Heart right ventricle (tissue), 16 donors: Measurements from ENCODE around the gene CERS6. TPM values are rescaled to one million over a fixed set of nuclear protein-coding genes. Genes with fewer than 3 reads are reported as not detected.
A peak's percentile ranks its signal among the peaks of the same experiment; 100 is the strongest.

Experiments
- ATAC-seq, 8 donors: fragments of 200-7000 bp; cut with Tn5 transposase; one replicate each; pipeline ENCODE4 v1.9.1; 2020; ENCODE audit warnings: mild to moderate bottlenecking in 8 of 8, moderate library complexity in 8 of 8, moderate number of reproducible peaks in 1 of 8
- DNase-seq, 2 donors: peaks; one replicate each; pipeline ENCODE4 v3.0.0-alpha.2; 2020
- H3K27ac ChIP-seq, 10 donors: fragments of 200-600 bp; sonication (generic) in 2 of 10; one replicate each; pipeline versions ENCODE4 v1.5.0 to v1.8.0; 2020 to 2022; ENCODE audit warnings: mild to moderate bottlenecking in 3 of 10
- H3K27me3 ChIP-seq, 7 donors: fragments of 200-600 bp; one replicate each; pipeline ENCODE4 v1.8.0; 2021 to 2022; ENCODE audit warnings: mild to moderate bottlenecking in 2 of 7
- H3K36me3 ChIP-seq, 9 donors: fragments of 200-600 bp; sonication (generic) in 1 of 9; one replicate each; pipeline versions ENCODE4 v1.5.0 to v1.8.0; 2020 to 2022; ENCODE audit warnings: mild to moderate bottlenecking in 2 of 9
- H3K4me1 ChIP-seq, 9 donors: fragments of 200-600 bp; sonication (generic) in 1 of 9; one replicate each; pipeline versions ENCODE4 v1.5.0 to v1.8.0; 2020 to 2022; ENCODE audit warnings: mild to moderate bottlenecking in 4 of 9
- H3K4me3 ChIP-seq, 10 donors: fragments of 200-600 bp; sonication (generic) in 2 of 10; one replicate each; pipeline versions ENCODE4 v1.5.0 to v1.8.0; 2020 to 2022; ENCODE audit warnings: mild to moderate bottlenecking in 7 of 10, moderate library complexity in 2 of 10
- H3K9me3 ChIP-seq, 11 donors: fragments of 200-600 bp in 10 of 11; sonication (generic) in 2 of 11; one replicate each; pipeline versions ENCODE4 v1.5.0 to v1.8.0; 2013 to 2022; ENCODE audit warnings: mild to moderate bottlenecking in 2 of 11, control low read depth in 1 of 11, moderate library complexity in 1 of 11
- WGBS, 2 donors: extraction: QIAGEN DNeasy Blood & Tissue Kit; methylation state at CpG; one replicate each; pipeline ENCODE4 v1.1.7; 2013; ENCODE audit warnings: inconsistent platforms in 1 of 2; 5-methylcytosine and 5-hydroxymethylcytosine counted together
- intact Hi-C, 10 donors: fragments of 100-400 bp; cut with DNase I; formaldehyde crosslinking; loops; one replicate each; pipeline versions ENCODE4 v1.11.1 to v1.14.2; 2022
- polyA plus RNA-seq, 2 donors: library from polyadenylated mRNA; stranded (reverse); fragments of 200-250 nt; gene quantifications; one replicate each; pipeline ENCODE4 v1.2.3, GENCODE V29; 2013
- total RNA-seq, 10 donors: library from RNA; stranded (reverse); fragmentation: NEBNext Ultra II Directional in 3 of 10; extraction: Animal tissue kit (Norgen Biotek cat#: 25700) in 3 of 10; gene quantifications; one replicate each; pipeline versions ENCODE4 v1.2.1 to v1.2.4, GENCODE V29; 2021 to 2023
- TF ChIP-seq, protein P1 (sequence below), 9 donors: fragments of 200-600 bp; sonication (generic) in 2 of 9; IDR thresholded peaks; one replicate each; pipeline versions ENCODE4 v1.5.0 to v1.8.0; 2021 to 2022; ENCODE audit warnings: antibody characterized with exemption in 9 of 9, mild to moderate bottlenecking in 5 of 9, moderate library complexity in 1 of 9
- donor health status: Arrhythmogenic right ventricular cardiomyopathy.
- donor health status: ischemic (EF 13 %, LVEDD 7.1; RV severe dilation, severe dysfunction).
- donor health status: healthy with polysubstance abuse.
- donor health status: DM: no; HTN: yes; CAD: no.
- donor health status: DM: no; HTN: no; CAD: no.
- donor health status: ischemic (EF 25% LVEDD 6.9; RV normal size, moderate dysfunction).
- donor health status: ischemic (EF 25% LVEDD 5.7; RV mildly dilated, moderate dysfunction).
- donor health status: healthy.
- donor health status: DM: yes; HTN: yes; CAD: no.
- donor health status: Ischemic cardiomyopathy.
- donor health status: ischemic (EF 35%, LVEDD 5.7; RV mildly dilated, moderate dysfunction).
- donor health status: nonischemic (EF 11% LVEDD 7.7; RV severe dilation, severe dysfunction).
- donor health status: DM: yes; HTN: yes; CAD: no.
- donor health status: PGD.
- donor health status: ischemic (EF 29% LVEDD 5.4; RV normal size, mild dysfunction).
- donor health status: nonischemic (EF 23%, LVEDD 6.1; RV moderate dilation, normal function).

Gene CERS6
- total and polyA plus RNA-seq, 12 donors: 20.5 to 76.3 (median 56.1) TPM

DNA sequence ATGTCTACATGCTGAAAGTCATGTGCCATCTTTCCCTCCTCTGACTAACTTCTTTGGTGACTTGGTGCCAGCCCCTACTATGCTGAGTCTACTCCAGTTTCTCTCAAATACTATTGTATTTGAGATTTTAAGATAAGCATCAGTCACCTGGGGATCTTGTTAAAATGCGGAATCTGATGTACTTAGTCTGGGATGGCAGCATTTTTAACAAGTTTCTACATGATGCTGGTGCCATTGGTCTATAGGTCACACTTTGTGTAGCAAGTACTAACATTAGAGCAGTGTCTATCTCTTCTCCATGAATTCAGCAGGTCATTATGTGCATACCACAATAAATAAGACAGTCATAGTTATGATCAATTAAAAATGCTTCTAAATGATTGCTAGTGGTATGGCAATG lies 106.9 kb downstream of the CERS6 start:
- intact Hi-C loops: no loop called here
- DNase-seq (no peak), ATAC-seq (no peak)
- Histone ChIP-seq H3K9me3 (no peaks in the 10 kb centered on the region), H3K4me1 (peaks cover 3 to 70% (median 28%) of the 10 kb centered on the region in 9 donors), H3K36me3 (peaks cover 0 to 5% (median 0%) of the 10 kb centered on the region in 9 donors), H3K4me3 (no peak overlapping the region), H3K27ac (no peak overlapping the region), H3K27me3 (no peaks in the 10 kb centered on the region)
- 100% methylated on average over 1 of the region's 1 CpG for WGBS, 2 donors
- TF ChIP-seq, protein P1, sequence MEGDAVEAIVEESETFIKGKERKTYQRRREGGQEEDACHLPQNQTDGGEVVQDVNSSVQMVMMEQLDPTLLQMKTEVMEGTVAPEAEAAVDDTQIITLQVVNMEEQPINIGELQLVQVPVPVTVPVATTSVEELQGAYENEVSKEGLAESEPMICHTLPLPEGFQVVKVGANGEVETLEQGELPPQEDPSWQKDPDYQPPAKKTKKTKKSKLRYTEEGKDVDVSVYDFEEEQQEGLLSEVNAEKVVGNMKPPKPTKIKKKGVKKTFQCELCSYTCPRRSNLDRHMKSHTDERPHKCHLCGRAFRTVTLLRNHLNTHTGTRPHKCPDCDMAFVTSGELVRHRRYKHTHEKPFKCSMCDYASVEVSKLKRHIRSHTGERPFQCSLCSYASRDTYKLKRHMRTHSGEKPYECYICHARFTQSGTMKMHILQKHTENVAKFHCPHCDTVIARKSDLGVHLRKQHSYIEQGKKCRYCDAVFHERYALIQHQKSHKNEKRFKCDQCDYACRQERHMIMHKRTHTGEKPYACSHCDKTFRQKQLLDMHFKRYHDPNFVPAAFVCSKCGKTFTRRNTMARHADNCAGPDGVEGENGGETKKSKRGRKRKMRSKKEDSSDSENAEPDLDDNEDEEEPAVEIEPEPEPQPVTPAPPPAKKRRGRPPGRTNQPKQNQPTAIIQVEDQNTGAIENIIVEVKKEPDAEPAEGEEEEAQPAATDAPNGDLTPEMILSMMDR (IDR thresholded peaks at IDR 0.05): no peak

DNA sequence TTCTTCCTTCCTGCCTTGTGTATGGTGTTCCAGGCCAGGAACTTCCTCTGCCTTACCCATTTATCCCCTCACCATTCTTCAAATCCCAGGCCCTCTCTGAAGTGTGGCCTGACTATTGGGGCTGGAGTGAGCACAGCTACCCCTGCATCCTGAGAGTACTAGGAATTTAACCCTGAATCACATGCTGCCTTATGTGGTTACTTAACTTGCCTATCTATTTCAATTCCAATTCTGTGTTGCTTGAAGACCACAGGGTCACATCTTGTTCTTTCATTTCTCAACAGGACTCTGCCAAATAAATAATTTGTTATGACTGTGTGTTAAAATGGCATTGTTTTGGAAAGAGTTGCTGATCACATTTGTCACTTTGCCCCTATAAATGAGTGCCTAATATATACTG lies 108.6 kb downstream of the CERS6 start:
- TF ChIP-seq, protein P1 (IDR thresholded peaks at IDR 0.05): no peak
- Histone ChIP-seq H3K4me3 (no peak overlapping the region), H3K4me1 (peaks cover 9 to 77% (median 44%) of the 10 kb centered on the region in 9 donors), H3K9me3 (no peaks in the 10 kb centered on the region), H3K27ac (peak overlapping the region in 1 of 10 donors; percentile 30), H3K36me3 (peaks cover 0 to 5% (median 0%) of the 10 kb centered on the region in 9 donors), H3K27me3 (no peaks in the 10 kb centered on the region)
- no peak for DNase-seq
- ATAC-seq: no peak
- intact Hi-C loops: no loop called here

DNA sequence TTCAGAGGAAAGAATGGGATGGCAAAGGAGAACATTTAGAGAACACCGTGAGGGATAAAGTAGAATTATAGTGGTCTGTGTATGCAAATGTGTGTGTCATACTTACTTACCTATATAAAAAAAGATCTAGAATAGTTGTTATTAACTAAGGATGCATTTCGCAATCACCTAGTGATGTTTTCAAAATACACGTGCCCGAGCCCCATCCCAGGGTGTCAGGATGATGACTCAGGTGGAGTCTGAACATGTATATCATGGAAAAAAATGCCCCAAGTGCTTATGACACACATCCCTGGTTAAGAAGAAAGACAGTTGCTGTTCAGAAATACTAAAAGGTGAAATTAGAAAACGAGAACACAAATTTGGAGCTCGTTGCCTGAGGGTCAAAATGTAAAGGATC lies 109.0 kb downstream of the CERS6 start:
- H3K4me1 ChIP-seq: peaks cover 9 to 78% (median 46%) of the 10 kb centered on the region in 9 donors
- intact Hi-C loops: no loop called here
- DNase-seq (no peak), ATAC-seq (no peak)
- no peak overlapping the region for H3K4me3 ChIP-seq
- H3K27me3 ChIP-seq: no peaks in the 10 kb centered on the region
- peak overlapping the region in 2 of 10 donors; percentile 9 to 30 for H3K27ac ChIP-seq
- 75 to 79% methylated on average over 6 of the region's 6 CpGs for WGBS, 2 donors
- no peaks in the 10 kb centered on the region for H3K9me3 ChIP-seq
- TF ChIP-seq, protein P1 (IDR thresholded peaks at IDR 0.05): no peak
- H3K36me3 ChIP-seq: peaks cover 0 to 5% (median 0%) of the 10 kb centered on the region in 9 donors

DNA sequence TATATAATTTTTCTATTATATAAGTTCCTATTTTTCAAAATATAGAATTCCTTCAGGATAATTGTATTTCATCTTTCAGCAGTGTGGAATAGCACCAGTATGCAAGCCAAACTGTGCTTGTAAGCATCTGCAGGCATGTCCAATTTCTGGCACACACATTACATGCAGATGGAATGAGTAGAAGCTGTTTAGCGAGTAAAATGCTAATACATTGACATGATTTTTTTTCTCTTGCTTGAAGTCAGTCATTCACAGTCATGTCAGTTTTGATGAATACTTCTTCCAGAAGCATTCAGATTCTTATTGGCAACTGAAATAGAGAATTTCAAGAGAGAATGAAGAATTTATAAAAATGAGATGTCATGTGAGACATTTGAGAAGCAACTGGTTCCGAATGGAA lies 109.4 kb downstream of the CERS6 start:
- peaks cover 9 to 80% (median 45%) of the 10 kb centered on the region in 9 donors for H3K4me1 ChIP-seq
- H3K27me3 ChIP-seq: no peaks in the 10 kb centered on the region
- H3K9me3 ChIP-seq: no peaks in the 10 kb centered on the region
- H3K36me3 ChIP-seq: peaks cover 0 to 5% (median 0%) of the 10 kb centered on the region in 9 donors
- 65 to 70% methylated on average over 2 of the region's 2 CpGs for WGBS, 2 donors
- TF ChIP-seq, protein P1 (IDR thresholded peaks at IDR 0.05): no peak
- H3K4me3 ChIP-seq: no peak overlapping the region
- DNase-seq: no peak
- no peak for ATAC-seq
- intact Hi-C loops: no loop called here
- peak overlapping the region in 2 of 10 donors; percentile 9 to 30 for H3K27ac ChIP-seq
